Astrocyte of the spinal cord (primary cell): Measurements from ENCODE around the gene MARCHF9.

Experiments used
- DNase-seq: peaks from one replicate; pipeline ENCODE4 v3.0.0; 2011; ENCODE audit warnings: low read depth, low spot score
- H3K4me3 ChIP-seq: 2 replicates; pipeline ENCODE4 v1.5.1; 2011; ENCODE audit warnings: low read depth, mild to moderate bottlenecking, low read length, moderate library complexity
- in situ Hi-C: cut with HindIII; loops from 2 replicates; pipeline ENCODE4 v1.10.0; 2017; ENCODE audit warnings: low sequenced_read_pairs
- TF ChIP-seq, protein P1 (sequence below): IDR thresholded peaks from 2 replicates; pipeline ENCODE4 v1.5.1; 2012; ENCODE audit warnings: low read depth, mild to moderate bottlenecking, low read length, inconsistent platforms

Gene MARCHF9

DNA sequence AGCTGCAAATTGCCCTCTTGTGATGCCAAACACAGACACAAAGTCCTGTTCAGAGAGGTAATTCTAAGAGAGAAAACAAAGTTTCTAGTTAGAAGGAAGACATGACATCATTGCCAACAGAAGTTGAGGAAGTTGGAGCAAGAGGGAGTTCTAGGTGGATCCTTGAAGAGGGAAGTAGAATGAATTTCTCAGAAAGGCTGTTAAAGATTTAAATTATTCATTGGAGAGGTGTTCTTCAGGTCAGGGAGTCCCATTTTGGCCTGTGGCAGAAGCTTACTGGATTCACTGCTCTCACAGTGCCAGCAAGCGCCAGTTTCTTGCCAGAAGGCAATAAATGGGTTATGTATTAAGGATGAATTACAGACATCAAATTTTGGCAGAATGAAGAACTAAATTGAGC is 43.0 kb downstream of the MARCHF9 start:
- in situ Hi-C loops: no loop called here
- no peak for DNase-seq
- TF ChIP-seq, protein P1, sequence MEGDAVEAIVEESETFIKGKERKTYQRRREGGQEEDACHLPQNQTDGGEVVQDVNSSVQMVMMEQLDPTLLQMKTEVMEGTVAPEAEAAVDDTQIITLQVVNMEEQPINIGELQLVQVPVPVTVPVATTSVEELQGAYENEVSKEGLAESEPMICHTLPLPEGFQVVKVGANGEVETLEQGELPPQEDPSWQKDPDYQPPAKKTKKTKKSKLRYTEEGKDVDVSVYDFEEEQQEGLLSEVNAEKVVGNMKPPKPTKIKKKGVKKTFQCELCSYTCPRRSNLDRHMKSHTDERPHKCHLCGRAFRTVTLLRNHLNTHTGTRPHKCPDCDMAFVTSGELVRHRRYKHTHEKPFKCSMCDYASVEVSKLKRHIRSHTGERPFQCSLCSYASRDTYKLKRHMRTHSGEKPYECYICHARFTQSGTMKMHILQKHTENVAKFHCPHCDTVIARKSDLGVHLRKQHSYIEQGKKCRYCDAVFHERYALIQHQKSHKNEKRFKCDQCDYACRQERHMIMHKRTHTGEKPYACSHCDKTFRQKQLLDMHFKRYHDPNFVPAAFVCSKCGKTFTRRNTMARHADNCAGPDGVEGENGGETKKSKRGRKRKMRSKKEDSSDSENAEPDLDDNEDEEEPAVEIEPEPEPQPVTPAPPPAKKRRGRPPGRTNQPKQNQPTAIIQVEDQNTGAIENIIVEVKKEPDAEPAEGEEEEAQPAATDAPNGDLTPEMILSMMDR: no peak

DNA sequence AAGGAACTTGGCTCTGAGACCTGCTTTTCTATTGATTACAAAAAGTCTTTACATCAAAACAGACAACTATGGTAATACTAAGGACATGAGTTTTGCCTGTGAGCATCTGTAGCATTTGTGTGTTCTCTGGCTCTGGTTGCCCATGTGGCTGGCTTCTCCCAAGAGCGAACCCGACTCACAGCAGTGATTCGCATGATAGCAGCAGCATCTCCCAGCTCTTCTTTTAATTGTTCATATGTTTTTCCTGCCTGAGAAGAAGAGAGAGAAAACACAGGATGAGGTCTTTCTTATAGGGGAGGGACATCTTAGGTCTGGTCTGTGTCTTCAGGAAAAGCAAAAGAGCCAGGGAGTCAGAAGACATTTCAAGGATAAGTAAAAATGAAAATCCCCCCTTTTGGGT is 46.1 kb downstream of the MARCHF9 start:
- in situ Hi-C loops: no loop called here
- H3K4me3 ChIP-seq: no peak overlapping the region
- no peak for DNase-seq
- TF ChIP-seq, protein P1: no peak

More for the DNA sequence above, 43.0 kb downstream of the MARCHF9 start:
- H3K4me3 ChIP-seq: no peak overlapping the region

DNA sequence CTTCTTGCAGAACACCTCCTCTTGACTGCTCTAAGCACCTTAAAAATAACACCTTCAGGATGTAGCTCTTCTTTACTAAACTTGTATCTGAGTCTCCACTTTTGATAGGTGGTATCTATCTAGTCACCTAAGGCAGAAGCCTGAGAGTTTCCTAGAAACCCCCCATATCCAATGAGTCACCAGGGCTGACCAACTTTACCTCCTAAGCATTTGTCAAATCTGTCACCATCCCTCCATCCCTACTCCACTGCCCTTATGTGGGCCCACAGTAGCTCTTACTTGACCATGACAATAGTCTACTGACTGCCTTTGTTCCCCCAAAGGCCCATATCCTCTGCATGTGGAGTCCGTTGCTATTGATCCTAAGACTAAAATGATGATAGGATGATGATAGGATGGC is 47.7 kb downstream of the MARCHF9 start:
- in situ Hi-C loops: no loop called here
- no peak overlapping the region for H3K4me3 ChIP-seq
- TF ChIP-seq, protein P1: no peak

DNA sequence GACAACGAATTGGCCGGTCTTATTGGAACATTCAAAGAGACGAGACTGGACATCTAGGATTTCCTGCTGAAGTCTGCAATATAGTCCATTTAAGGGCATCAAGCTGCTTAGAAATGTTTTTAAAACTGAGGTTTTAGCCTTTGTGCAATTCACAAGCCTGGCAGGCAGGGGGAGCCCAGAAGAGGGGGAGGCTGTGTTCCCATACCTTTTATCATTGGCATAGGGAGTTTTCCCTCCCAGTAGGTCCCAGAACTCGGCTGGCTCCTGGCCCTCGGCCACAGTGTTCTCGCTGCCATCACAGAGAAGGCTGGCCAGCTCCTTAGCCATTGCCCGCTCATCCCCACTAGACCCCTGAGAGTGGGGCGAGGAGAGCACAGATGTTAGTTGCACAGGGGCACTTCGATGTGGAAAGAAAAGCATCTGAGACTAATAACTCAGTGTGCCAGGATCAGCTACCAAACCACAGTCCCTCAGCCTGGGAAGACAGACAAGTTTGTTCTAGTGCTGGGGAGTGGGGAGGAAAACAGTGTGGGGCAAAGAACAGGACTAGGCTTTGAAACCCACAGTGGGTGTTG is 48.5 kb downstream of the MARCHF9 start:
- TF ChIP-seq, protein P1: peak; percentile 93
- no peak overlapping the region for H3K4me3 ChIP-seq
- peak; percentile 62 for DNase-seq
- in situ Hi-C loops: no loop called here

More for the DNA sequence above, 47.7 kb downstream of the MARCHF9 start:
- DNase-seq: no peak

DNA sequence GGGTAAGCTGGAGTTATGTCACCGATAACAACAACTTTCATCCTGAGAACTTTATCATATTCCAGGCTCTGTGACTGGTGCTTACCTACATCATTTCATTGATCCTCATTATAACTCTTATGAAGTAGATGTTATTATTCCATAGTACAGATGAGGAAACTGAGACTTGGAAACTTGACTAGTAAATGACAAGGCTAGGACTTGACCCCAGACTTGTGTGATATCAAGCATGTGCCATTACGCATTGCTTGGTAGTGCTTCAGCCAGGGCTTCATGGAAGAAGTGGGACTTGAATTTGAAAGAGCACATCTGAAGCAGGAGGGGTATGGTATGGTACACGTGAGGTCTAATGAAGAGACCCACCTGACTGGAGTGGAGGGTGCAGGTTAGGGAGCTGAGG is 51.8 kb downstream of the MARCHF9 start:
- TF ChIP-seq, protein P1: no peak
- H3K4me3 ChIP-seq: no peak overlapping the region
- in situ Hi-C loops: no loop called here
- DNase-seq: no peak

DNA sequence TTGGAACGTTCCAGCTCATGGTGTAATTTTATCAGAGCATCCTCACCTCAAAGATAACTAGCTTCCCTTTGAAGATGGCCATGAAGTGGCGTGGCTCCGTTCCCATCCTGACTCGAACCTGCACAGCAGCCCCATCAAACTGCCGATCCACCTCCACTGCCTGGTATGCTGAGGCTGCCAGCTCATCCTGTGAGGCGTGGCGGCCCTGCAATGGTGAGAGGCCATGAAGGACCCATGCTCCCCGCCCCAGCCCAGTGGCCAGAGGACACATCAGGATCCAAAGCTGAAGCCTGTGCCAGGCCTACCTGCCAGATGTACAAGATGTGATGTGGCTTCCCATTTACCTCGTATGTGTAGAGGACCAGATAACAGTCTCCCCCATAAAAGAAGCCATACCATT is 52.4 kb downstream of the MARCHF9 start:
- H3K4me3 ChIP-seq: no peak overlapping the region
- TF ChIP-seq, protein P1: no peak
- no peak for DNase-seq
- in situ Hi-C loops: no loop called here
